ENCODE results near the gene NKX2-3. TPM values are rescaled to one million over a fixed set of nuclear protein-coding genes. Genes with fewer than 3 reads are reported as not detected.
A peak's percentile ranks its signal among the peaks of the same experiment; 100 is the strongest.

Gene NKX2-3
- total and polyA plus RNA-seq, 2 of the 8 experiments (the other 6 are each of a cell fraction or from before 2014, with no cell fraction given) = not detected

DNA sequence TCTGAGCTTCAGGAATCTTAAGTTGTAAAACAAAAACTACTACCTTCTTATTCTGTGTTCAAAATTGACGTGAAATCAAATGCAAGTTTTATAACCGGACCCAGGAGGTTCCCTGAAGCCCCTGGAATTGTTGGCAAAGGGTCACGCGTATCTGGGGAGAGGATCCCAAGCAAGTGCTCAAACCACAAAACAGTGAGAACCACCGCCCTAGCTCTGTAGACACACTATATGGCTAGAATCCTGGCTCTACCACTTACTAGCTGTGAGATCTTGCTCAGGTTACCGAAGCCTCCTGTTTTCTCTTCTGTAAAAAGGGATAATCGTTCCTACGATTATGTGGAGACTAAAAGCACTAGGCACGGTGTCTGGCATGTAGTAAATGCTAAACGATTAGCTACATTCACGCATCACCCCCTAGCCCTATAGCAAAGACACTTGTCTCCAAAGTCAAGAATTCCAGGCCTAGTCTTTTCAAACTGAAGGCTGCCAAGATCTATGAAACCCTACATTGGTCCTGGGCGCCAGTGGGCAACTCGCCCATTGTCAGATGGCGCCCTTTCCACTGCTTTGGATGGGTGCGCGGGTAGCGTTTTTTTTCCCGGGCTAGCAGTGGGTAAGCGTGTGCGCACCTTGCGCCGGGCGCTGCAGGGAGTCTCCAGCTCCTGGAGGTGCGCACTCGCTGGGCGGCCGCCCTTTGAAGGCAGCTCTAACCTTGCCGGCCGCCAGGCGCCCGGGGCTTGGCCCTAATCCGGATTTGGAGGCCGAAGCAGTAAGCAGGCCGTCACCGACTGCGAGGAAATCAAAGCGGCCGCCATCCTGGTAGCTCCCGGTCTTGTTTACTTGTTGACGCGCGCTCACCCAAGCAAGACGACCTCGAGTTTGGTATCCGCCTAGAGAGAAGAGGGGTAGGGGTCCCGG, 11.6 kb upstream of the NKX2-3 start:
- H2AFZ ChIP-seq (ENCODE audit: low read length) = no peak overlapping the region
- H2AK5ac ChIP-seq (ENCODE audit: low read depth, low read length) = no peak overlapping the region
- no peak overlapping the region for H2BK12ac ChIP-seq (ENCODE audit: low read depth, low read length)
- H4K5ac ChIP-seq (ENCODE audit: insufficient read length, low read depth, low read length) = no peak overlapping the region
- H3K4me2 ChIP-seq (ENCODE audit: insufficient read depth in 1 of 2, low read depth in 2 of 2, low read length in 2 of 2) = peak overlapping the region; percentile 66 to 70
- ChIA-PET CTCF (ENCODE audit: partially characterized antibody) (interaction anchor here (1.0 to 1.8 kb wide), 10 partner anchors 11 to 42 kb away, joined by 3 to 6 read pairs (median 4); no protein-coding TSS in a partner anchor), POLR2A (ENCODE audit: partially characterized antibody) (interaction anchor here (0.7 to 2.2 kb wide), 3 partner anchors 10 to 91 kb away, joined by 3 to 6 read pairs (median 4); partner anchors contain the start of gene GOT1)
- H3K56ac ChIP-seq (replicated peaks; ENCODE audit: insufficient read length, low read depth, low read length) = no peak overlapping the region
- H3K79me2 ChIP-seq (ENCODE audit: control insufficient read depth in 1 of 2, insufficient read depth in 2 of 2, low read length in 2 of 2) = no peaks in the 10 kb centered on the region
- no peak overlapping the region for H4K8ac ChIP-seq (ENCODE audit: extremely low read depth, insufficient read depth, low read length)
- no peak overlapping the region for H2BK120ac ChIP-seq (replicated peaks; ENCODE audit: low read depth, low read length)
- no peak overlapping the region for H3K23ac ChIP-seq (ENCODE audit: insufficient read length)
- peaks cover 76 to 97% (median 88%) of the 10 kb centered on the region in 4 experiments for H3K27me3 ChIP-seq (replicated peaks in 1 of 4; ENCODE audit: control insufficient read depth in 3 of 4, extremely low read depth in 1 of 4, insufficient read depth in 3 of 4, low read length in 3 of 4)
- H2BK20ac ChIP-seq (ENCODE audit: low read length) = no peak overlapping the region
- FAIRE-seq (no peak), DNase-seq (ENCODE audit: low read depth in 1 of 2, low spot score in 2 of 2) (peak in 1 of 2 experiments; percentile 62)
- H3K14ac ChIP-seq (ENCODE audit: insufficient read length) = no peak overlapping the region
- no peak overlapping the region for H2BK5ac ChIP-seq (ENCODE audit: low read depth, low read length)
- H3K4ac ChIP-seq (replicated peaks; ENCODE audit: insufficient read length, low read depth, low read length) = no peak overlapping the region
- H3K4me1 ChIP-seq (replicated peaks in 1 of 4; ENCODE audit: control insufficient read depth in 3 of 4, insufficient read depth in 4 of 4, low read length in 3 of 4) = peaks cover 15 to 24% (median 19%) of the 10 kb centered on the region in 4 experiments
- H3K36me3 ChIP-seq (ENCODE audit: control insufficient read depth in 2 of 4, insufficient read depth in 4 of 4, low read length in 3 of 4) = no peaks in the 10 kb centered on the region
- 11% methylated on average over 46 of the region's 46 CpGs; no CpG with 5 or more reads in 1 of the 2 experiments for WGBS, 2 experiments (ENCODE audit: extremely low coverage in 1 of 2, insufficient coverage in 1 of 2, insufficient read length in 1 of 2, insufficient replicate concordance in 2 of 2, low coverage in 1 of 2, low lambda C conversion rate in 2 of 2, missing lambda C conversion rate in 1 of 2)
- H3K9me3 ChIP-seq (ENCODE audit: insufficient read depth in 2 of 2, low read depth in 1 of 2, low read length in 1 of 2) = no peaks in the 10 kb centered on the region
- no peaks in the 10 kb centered on the region for H3K79me1 ChIP-seq (ENCODE audit: low read depth, low read length)
- H3K27ac ChIP-seq (ENCODE audit: low read depth, low read length) = no peak overlapping the region
- H4K20me1 ChIP-seq (replicated peaks in 1 of 2; ENCODE audit: control insufficient read depth in 1 of 2, insufficient read depth in 2 of 2, low read length in 2 of 2) = peaks cover 16 to 27% of the 10 kb centered on the region in 2 experiments
- no peak overlapping the region for H4K91ac ChIP-seq (replicated peaks; ENCODE audit: insufficient read length, low read length)
- H3K18ac ChIP-seq (ENCODE audit: extremely low read depth, low read length) = no peak overlapping the region
- H3K4me3 ChIP-seq (ENCODE audit: extremely low read depth in 1 of 4, insufficient read depth in 2 of 4, low read depth in 3 of 4, low read length in 4 of 4) = peak overlapping the region in 1 of 4 experiments; percentile 56; a peak in 3 of 8 replicates
- H3K23me2 ChIP-seq (ENCODE audit: low read depth, low read length) = peaks cover 6% of the 10 kb centered on the region; the same call in 1 of the 2 replicates
- H2BK15ac ChIP-seq (ENCODE audit: low read length) = no peak overlapping the region
- H3K9ac ChIP-seq (replicated peaks in 1 of 4; ENCODE audit: extremely low read depth in 1 of 4, low read depth in 3 of 4, low read length in 3 of 4) = no peak overlapping the region
- TF ChIP-seq SIN3A (conservative IDR thresholded peaks at IDR 0.05 in 1 of 2, IDR thresholded peaks at IDR 0.05 in 1 of 2; ENCODE audit: low read depth in 1 of 2, low read length in 2 of 2) = no peak
- TF ChIP-seq POLR2A (IDR thresholded peaks at IDR 0.05; ENCODE audit: control extremely low read depth in 1 of 2, low read depth in 2 of 2, low read length in 2 of 2) = no peak
- TF ChIP-seq EP300 (IDR thresholded peaks at IDR 0.05; ENCODE audit: borderline replicate concordance in 1 of 2, low read depth in 2 of 2, low read length in 2 of 2) = no peak
- 0 out of 2 replicates have a peak, but pooled peaks have one; percentile 4 for TF ChIP-seq TCF12 (IDR thresholded peaks at IDR 0.05; ENCODE audit: low read depth, low read length)
- TF ChIP-seq HDAC2 (IDR thresholded peaks at IDR 0.05; ENCODE audit: borderline replicate concordance in 1 of 2, low read depth in 2 of 2, low read length in 2 of 2) = no peak
- no peak for TF ChIP-seq SP4 (IDR thresholded peaks at IDR 0.05; ENCODE audit: low read length)
- TF ChIP-seq NANOG (IDR thresholded peaks at IDR 0.05; ENCODE audit: insufficient read depth, low read depth, low read length, poor library complexity, severe bottlenecking) = no peak
- TF ChIP-seq, protein P1, sequence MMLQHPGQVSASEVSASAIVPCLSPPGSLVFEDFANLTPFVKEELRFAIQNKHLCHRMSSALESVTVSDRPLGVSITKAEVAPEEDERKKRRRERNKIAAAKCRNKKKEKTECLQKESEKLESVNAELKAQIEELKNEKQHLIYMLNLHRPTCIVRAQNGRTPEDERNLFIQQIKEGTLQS (IDR thresholded peaks at IDR 0.05; ENCODE audit: insufficient read depth, low read depth, low read length) = no peak
- TF ChIP-seq RBBP5 (IDR thresholded peaks at IDR 0.05; ENCODE audit: borderline replicate concordance, low read depth, low read length) = no peak
- no peak for TF ChIP-seq TAF1 (IDR thresholded peaks at IDR 0.05; ENCODE audit: low read depth, low read length)
